GM19023 (cell line): Measurements from ENCODE around the gene COBL.

ENCODE experiments used
- ATAC-seq: cut with Tn5 transposase; IDR thresholded peaks from one replicate; pipeline ENCODE4 v1.9.1; 2021; ENCODE audit warnings: mild to moderate bottlenecking, moderate library complexity; ENCODE audit not compliant: unreplicated experiment

Gene COBL

GRCh38 chr7:51152706-51153200, 163.9 kb downstream of the COBL start:
- no peak for ATAC-seq

- no peak for ATAC-seq
Observed at GRCh38 chr7:51151455-51151854, 165.2 kb downstream of the COBL start.

- no peak for ATAC-seq
Observed at GRCh38 chr7:51150193-51150592, 166.4 kb downstream of the COBL start.

GRCh38 chr7:51148216-51148615, 168.4 kb downstream of the COBL start:
- no peak for ATAC-seq

- no peak for ATAC-seq
Observed at GRCh38 chr7:51146816-51147586, 169.6 kb downstream of the COBL start.

GRCh38 chr7:51144178-51144577, 172.4 kb downstream of the COBL start:
- no peak for ATAC-seq

DNA sequence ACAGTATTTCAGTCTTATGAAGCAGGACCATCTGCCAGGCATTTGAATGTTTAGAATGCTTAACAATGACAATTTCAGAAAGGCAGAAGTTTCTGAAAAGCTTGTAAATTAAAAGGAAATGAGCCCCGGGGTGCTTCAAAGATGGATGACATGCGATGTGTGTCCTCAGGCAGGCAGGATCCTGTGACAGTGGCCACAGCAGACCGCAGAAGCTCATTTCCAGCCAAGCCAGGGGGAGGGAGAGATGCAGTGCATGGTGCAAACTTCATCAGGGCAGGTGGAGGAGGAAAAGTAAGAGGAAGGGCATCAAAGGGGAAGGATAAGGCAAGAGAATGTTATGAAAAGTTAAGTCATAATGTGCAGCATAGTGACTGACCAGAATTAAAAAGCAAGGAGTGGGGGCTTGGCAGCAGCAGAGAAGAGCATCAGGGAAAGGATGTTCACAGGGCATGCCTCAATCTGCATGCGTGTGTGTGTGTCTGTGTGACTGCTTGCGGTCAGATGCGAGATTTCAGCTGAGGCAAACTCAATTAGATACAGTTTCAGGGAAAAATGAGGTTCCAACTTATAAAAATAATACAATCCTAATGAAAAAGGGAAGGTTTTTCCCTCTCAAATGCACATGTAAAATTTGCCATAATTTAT, 173.7 kb downstream of the COBL start:
- no peak for ATAC-seq

DNA sequence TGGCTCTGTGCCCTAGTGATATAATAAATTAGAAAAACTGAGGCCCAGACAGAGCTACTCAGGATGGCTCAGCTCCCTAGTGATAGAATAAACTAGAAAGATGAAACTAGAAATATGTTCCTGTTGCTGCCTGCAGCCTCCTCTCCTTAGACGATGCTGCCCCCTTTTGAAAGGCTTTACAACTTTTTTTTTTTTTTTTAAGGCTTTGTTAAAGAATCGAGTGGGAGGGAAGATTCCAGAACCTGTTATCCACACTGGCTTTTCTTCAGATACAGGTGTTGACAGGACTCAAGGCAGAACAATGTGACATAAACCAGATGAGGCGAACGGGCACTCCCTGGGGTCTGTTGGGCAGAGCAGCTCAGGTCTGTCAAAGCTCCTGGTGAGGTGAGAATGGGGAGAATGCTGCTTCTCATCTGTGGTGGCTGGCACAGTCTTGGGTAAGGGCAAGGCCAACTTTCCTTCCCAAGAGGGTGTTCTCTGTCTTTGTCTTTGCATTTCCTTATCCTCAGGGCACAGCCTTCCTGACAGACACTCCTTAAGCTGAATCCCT, 175.1 kb downstream of the COBL start:
- no peak for ATAC-seq

- no peak for ATAC-seq
Observed at GRCh38 chr7:51140199-51141164, 176.1 kb downstream of the COBL start.

DNA sequence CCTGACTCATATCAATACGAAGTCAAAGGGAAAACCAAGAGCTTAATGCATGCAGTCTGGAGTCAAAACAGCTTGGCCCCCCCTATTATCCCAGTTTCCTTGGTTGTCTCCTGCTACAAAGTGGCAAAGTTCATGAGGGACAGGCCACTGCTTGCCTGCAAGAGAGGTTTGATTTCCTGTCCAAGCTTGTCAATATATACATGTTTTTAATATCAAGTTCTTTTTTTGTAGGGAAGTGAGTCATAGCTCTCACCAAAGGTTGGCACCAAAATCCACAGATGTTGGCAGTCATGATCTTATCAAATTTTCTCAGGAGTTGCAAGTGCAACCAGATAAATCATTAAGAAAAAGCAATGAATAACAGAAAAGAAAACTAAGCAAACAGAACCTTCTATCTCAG, 176.8 kb downstream of the COBL start:
- ATAC-seq = no peak

- ATAC-seq = no peak
Observed at GRCh38 chr7:51138123-51139085, 178.2 kb downstream of the COBL start.

GRCh38 chr7:51135576-51135975, 181.0 kb downstream of the COBL start:
- ATAC-seq = no peak

DNA sequence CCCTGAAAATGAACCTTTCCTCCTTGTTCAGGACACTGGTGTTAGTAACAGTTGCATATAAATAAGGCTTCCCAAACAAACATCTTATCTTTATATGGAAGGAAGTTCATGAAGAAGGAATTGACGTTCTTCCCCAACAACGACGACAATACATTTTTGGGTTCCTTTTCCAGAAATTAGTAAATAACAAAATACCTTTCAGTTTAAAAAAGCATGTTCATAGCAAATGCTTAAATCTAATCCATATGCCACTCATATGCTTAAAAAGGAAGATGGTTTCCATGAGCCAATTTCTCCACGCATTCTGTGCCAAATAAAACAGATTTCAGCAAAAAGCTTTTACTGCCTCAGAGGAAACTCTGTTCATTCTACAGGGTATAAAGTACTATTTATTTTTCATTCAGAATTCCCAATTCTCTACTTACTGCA, 182.6 kb downstream of the COBL start:
- no peak for ATAC-seq

DNA sequence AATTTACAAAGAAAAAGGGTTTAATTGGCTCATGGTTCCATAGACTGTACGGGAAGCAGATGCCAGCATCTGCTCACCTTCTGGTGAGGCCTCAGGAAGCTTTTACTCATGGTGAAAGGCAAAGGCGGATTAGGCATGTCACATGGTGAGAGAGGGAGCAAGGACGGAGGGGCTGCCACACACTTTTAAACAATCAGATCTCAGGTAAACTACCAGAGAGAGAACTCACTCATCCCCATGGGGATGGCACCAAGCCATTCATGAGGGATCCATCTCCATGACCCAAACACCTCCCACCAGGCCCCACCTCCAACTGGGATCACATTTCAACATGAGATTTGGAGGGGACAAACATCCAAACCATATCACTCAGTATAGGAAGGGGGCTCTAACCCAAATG, 183.9 kb downstream of the COBL start:
- ATAC-seq = no peak

- ATAC-seq = no peak
Observed at GRCh38 chr7:51129527-51130472, 186.8 kb downstream of the COBL start.

GRCh38 chr7:51128545-51129435, 187.8 kb downstream of the COBL start:
- ATAC-seq = no peak

GRCh38 chr7:51127618-51127904, 189.0 kb downstream of the COBL start:
- no peak for ATAC-seq
